NCI-H345 treated with DMSO at 0.1 percent for 48 hours (cell line): Measurements from ENCODE around the gene HDAC4.
A peak's percentile ranks its signal among the peaks of the same experiment; 100 is the strongest.

Experiments
- DNase-seq: peaks from one replicate; lab custom pipeline; 2025; ENCODE audit not compliant: unreplicated experiment; lab: John Stamatoyannopoulos, UW

HDAC4 gene

GRCh38 chr2:239354132-239354790 lies 46.6 kb downstream of the HDAC4 start:
- DNase-seq = no peak

GRCh38 chr2:239353692-239354091 lies 47.1 kb downstream of the HDAC4 start:
- no peak for DNase-seq

GRCh38 chr2:239351687-239352086 lies 49.1 kb downstream of the HDAC4 start:
- no peak for DNase-seq

- no peak for DNase-seq
These were observed 51.2 kb downstream of the HDAC4 start for GRCh38 chr2:239349453-239350135.

- no peak for DNase-seq
These were observed 52.0 kb downstream of the HDAC4 start for GRCh38 chr2:239348563-239349452.

- no peak for DNase-seq
These were observed 54.1 kb downstream of the HDAC4 start for GRCh38 chr2:239346676-239347075.

- no peak for DNase-seq
These were observed 55.6 kb downstream of the HDAC4 start for GRCh38 chr2:239345251-239345650.

- peak; percentile 90 for DNase-seq
These were observed 56.0 kb downstream of the HDAC4 start for GRCh38 chr2:239344857-239345216.

GRCh38 chr2:239343946-239344856 lies 56.6 kb downstream of the HDAC4 start:
- DNase-seq = peak; percentile 84

- no peak for DNase-seq
These were observed 57.4 kb downstream of the HDAC4 start for GRCh38 chr2:239343460-239343859.

GRCh38 chr2:239341840-239342239 lies 59.0 kb downstream of the HDAC4 start:
- no peak for DNase-seq

GRCh38 chr2:239341146-239341732 lies 59.6 kb downstream of the HDAC4 start:
- DNase-seq = no peak

- DNase-seq = no peak
These were observed 60.9 kb downstream of the HDAC4 start for GRCh38 chr2:239339726-239340601.

- no peak for DNase-seq
These were observed 61.6 kb downstream of the HDAC4 start for GRCh38 chr2:239339241-239339640.

GRCh38 chr2:239337877-239338484 lies 62.8 kb downstream of the HDAC4 start:
- DNase-seq = peak; percentile 68

- DNase-seq = peak; percentile 19
These were observed 63.5 kb downstream of the HDAC4 start for GRCh38 chr2:239337122-239337876.

GRCh38 chr2:239331560-239331959 lies 69.3 kb downstream of the HDAC4 start:
- DNase-seq = no peak

- no peak for DNase-seq
These were observed 70.0 kb downstream of the HDAC4 start for GRCh38 chr2:239330836-239331235.
